HCT116 (cell line): ENCODE measurements around the gene OR1F1. TPM values are rescaled to one million over a fixed set of nuclear protein-coding genes. Genes with fewer than 3 reads are reported as not detected.

ENCODE experiments used
- ATAC-seq: fragments of 200-7000 bp; cut with Tn5 transposase; 2 replicates; pipeline ENCODE4 v1.9.1; 2020; ENCODE audit warnings: mild to moderate bottlenecking, moderate library complexity
- BruUV-seq: library from RNA; stranded (reverse); fragments of 400-500 nt; replicated peaks from 2 replicates; lab custom pipeline; 2021; lab: Mats Ljungman, UMichigan
- CTCF ChIA-PET: fragments of 300-600 bp; sonication (Branson Sonifier 250); formaldehyde crosslinking; loops from one replicate; lab custom pipeline; 2021; ENCODE audit warnings: antibody characterized with exemption; lab: Charles Lee
- POLR2A ChIA-PET: fragments of 300-600, 350-600 bp; sonication (Branson Sonifier 250); formaldehyde crosslinking; loops from one replicate; lab custom pipeline; 2021; ENCODE audit warnings: antibody characterized with exemption; lab: Charles Lee
- RAD21 ChIA-PET, 2 experiments: fragments of 300-600 bp; sonication (Branson Sonifier 250); formaldehyde crosslinking; loops; one replicate each; lab custom pipeline; 2023; ENCODE audit warnings: low total read pairs in 2 of 2; ENCODE audit not compliant: uncharacterized antibody in 2 of 2, unreplicated experiment in 2 of 2, low non-redundant PET in 1 of 2; lab: Charles Lee
- DNase-seq: peaks from one replicate; pipeline ENCODE4 v3.0.0-alpha.2; 2010; ENCODE audit warnings: low read depth, low spot score
- H2AFZ ChIP-seq: fragments of 200-600 bp; shearing (Covaris generic), sonication (generic); 2 replicates; pipeline ENCODE4 v1.6.1; 2017; ENCODE audit warnings: low read depth, mixed run types, mixed read lengths, antibody characterized with exemption, low read length; ENCODE audit not compliant: poor library complexity, severe bottlenecking
- H3K27ac ChIP-seq: 2 replicates; pipeline ENCODE4 v1.5.1; 2012; ENCODE audit warnings: low read depth, low read length
- H3K27me3 ChIP-seq: fragments of 200-600 bp; sonication (generic); 2 replicates; pipeline ENCODE4 v1.6.1; 2016; ENCODE audit warnings: mixed run types, low read length, mixed read lengths; ENCODE audit not compliant: insufficient read depth
- H3K36me3 ChIP-seq, 2 experiments: fragments of 200-500 bp in 1 of 2; fragments of 200-600 bp in 1 of 2; sonication (Bioruptor generic) in 1 of 2; sonication (generic) in 1 of 2; 2 replicates each; pipeline versions ENCODE4 v1.5.1 to v1.6.1; 2014 to 2016; ENCODE audit warnings: low read length in 2 of 2, inconsistent platforms in 1 of 2, mixed read lengths in 1 of 2, mixed run types in 1 of 2; ENCODE audit not compliant: insufficient read depth in 2 of 2, control insufficient read depth in 1 of 2
- H3K4me1 ChIP-seq, 2 experiments: fragments of 200-600 bp in 1 of 2; sonication (generic) in 1 of 2; 2 replicates each; pipeline versions ENCODE4 v1.5.1 to v1.6.1; 2012 to 2017; ENCODE audit warnings: low read length in 2 of 2, inconsistent platforms in 1 of 2, mild to moderate bottlenecking in 1 of 2, mixed read lengths in 1 of 2, mixed run types in 1 of 2, moderate library complexity in 1 of 2; ENCODE audit not compliant: insufficient read depth in 2 of 2, control insufficient read depth in 1 of 2
- H3K4me2 ChIP-seq: fragments of 200-600 bp; sonication (generic); 2 replicates; pipeline ENCODE4 v1.6.1; 2017; ENCODE audit warnings: mixed run types, low read length, mixed read lengths
- H3K4me3 ChIP-seq, 2 experiments: fragments of 200-600 bp in 1 of 2; sonication (generic) in 1 of 2; replicated peaks in 1 of 2; 2 replicates each; pipeline ENCODE4 v1.5.1; 2011 to 2016; ENCODE audit warnings: low read length in 2 of 2, control low read depth in 1 of 2, low read depth in 1 of 2, mild to moderate bottlenecking in 1 of 2, mixed read lengths in 1 of 2, mixed run types in 1 of 2
- H3K79me2 ChIP-seq: fragments of 200-600 bp; sonication (generic); 2 replicates; pipeline ENCODE4 v1.6.1; 2017; ENCODE audit warnings: mild to moderate bottlenecking, mixed run types, low read length, moderate library complexity, mixed read lengths; ENCODE audit not compliant: insufficient read depth
- H3K9ac ChIP-seq: fragments of 200-600 bp; sonication (generic); 2 replicates; pipeline ENCODE4 v1.6.1; 2016; ENCODE audit warnings: low read length, mixed read lengths
- H3K9me2 ChIP-seq: fragments of 200-600 bp; sonication (generic), shearing (Covaris generic); 2 replicates; pipeline ENCODE4 v1.6.1; 2017; ENCODE audit warnings: mixed run types, mild to moderate bottlenecking, moderate library complexity; ENCODE audit not compliant: insufficient read depth
- H3K9me3 ChIP-seq, 2 experiments: fragments of 200-500 bp in 1 of 2; fragments of 200-600 bp in 1 of 2; sonication (Bioruptor generic) in 1 of 2; sonication (generic) in 1 of 2; 2 replicates each; pipeline ENCODE4 v1.6.1; 2014 to 2017; ENCODE audit warnings: low read length in 2 of 2, mixed read lengths in 2 of 2, inconsistent platforms in 1 of 2, low read depth in 1 of 2, mild to moderate bottlenecking in 1 of 2, mixed run types in 1 of 2, moderate library complexity in 1 of 2; ENCODE audit not compliant: control insufficient read depth in 1 of 2, insufficient read depth in 1 of 2
- H4K20me1 ChIP-seq: fragments of 200-600 bp; sonication (generic), shearing (Covaris generic); 2 replicates; pipeline ENCODE4 v1.6.1; 2017; ENCODE audit warnings: mixed run types, mild to moderate bottlenecking, moderate library complexity; ENCODE audit not compliant: insufficient read depth
- EGR1 ChIP-seq: IDR thresholded peaks from 2 replicates; pipeline ENCODE4 v1.6.1; 2012; ENCODE audit warnings: low read depth
- REST ChIP-seq: IDR thresholded peaks from 2 replicates; pipeline ENCODE4 v1.6.1; 2012; ENCODE audit warnings: low read depth
- TCF7L2 ChIP-seq: IDR thresholded peaks from 2 replicates; pipeline ENCODE4 v1.7.0; 2011; ENCODE audit warnings: borderline replicate concordance, inconsistent platforms; ENCODE audit not compliant: insufficient read depth, insufficient read length; ENCODE audit errors: extremely low read depth
- ZFX ChIP-seq: fragments of 450-650 bp; IDR thresholded peaks from 2 replicates; pipeline ENCODE4 v1.6.1; 2017
- intact Hi-C: fragments of 100-400 bp; cut with micrococcal nuclease; formaldehyde crosslinking; loops from 2 replicates; pipeline ENCODE4 v1.10.0; 2022
- total RNA-seq: library from RNA; stranded (reverse); gene quantifications from one replicate; pipeline ENCODE4 v1.2.1, GENCODE V29; 2021; ENCODE audit not compliant: unreplicated experiment
- TF ChIP-seq, protein P1 (sequence below): IDR thresholded peaks from 2 replicates; pipeline ENCODE4 v1.6.1; 2012

OR1F1 gene
- total RNA-seq, 1 experiment from 2014 or later = not detected

- Histone ChIP-seq H2AFZ (no peak overlapping the region), H3K9ac (no peak overlapping the region), H3K4me3 (no peak overlapping the region), H3K79me2 (no peaks in the 10 kb centered on the region), H4K20me1 (no peaks in the 10 kb centered on the region), H3K4me2 (no peak overlapping the region), H3K36me3 (no peaks in the 10 kb centered on the region), H3K4me1 (peaks cover 11 to 20% of the 10 kb centered on the region in 2 experiments; a peak in 3 of 4 replicates), H3K9me2 (no peaks in the 10 kb centered on the region), H3K27ac (no peak overlapping the region; the same call in 1 of the 2 replicates), H3K9me3 (no peaks in the 10 kb centered on the region), H3K27me3 (no peaks in the 10 kb centered on the region)
- ATAC-seq = peak; percentile 58
- RAD21 ChIA-PET = no interaction called here
- CTCF ChIA-PET = interaction anchor here (1.4 to 2.6 kb wide), 3 partner anchors 8 to 53 kb away, joined by 3 to 14 read pairs (median 3); no protein-coding TSS in a partner anchor
- DNase-seq = no peak
- TF ChIP-seq REST (no peak), ZFX (no peak), EGR1 (no peak), TCF7L2 (no peak)
- TF ChIP-seq, protein P1, sequence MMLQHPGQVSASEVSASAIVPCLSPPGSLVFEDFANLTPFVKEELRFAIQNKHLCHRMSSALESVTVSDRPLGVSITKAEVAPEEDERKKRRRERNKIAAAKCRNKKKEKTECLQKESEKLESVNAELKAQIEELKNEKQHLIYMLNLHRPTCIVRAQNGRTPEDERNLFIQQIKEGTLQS = peak; percentile 92
- BruUV-seq = no TSS peak
- intact Hi-C loops = no loop called here
- POLR2A ChIA-PET = interaction anchor here (1.2 to 1.5 kb wide), 2 partner anchors 9 to 11 kb away, joined by 3 read pairs; no protein-coding TSS in a partner anchor
These were observed 5.2 kb upstream of the OR1F1 start for GRCh38 chr16:3182608-3183444.
